Measurements from ENCODE around the gene TASP1. TPM values are rescaled to one million over a fixed set of nuclear protein-coding genes. Genes with fewer than 3 reads are reported as not detected.

The TASP1 gene
- total RNA-seq, 1 donor from 2014 or later, result 22.4 TPM

DNA sequence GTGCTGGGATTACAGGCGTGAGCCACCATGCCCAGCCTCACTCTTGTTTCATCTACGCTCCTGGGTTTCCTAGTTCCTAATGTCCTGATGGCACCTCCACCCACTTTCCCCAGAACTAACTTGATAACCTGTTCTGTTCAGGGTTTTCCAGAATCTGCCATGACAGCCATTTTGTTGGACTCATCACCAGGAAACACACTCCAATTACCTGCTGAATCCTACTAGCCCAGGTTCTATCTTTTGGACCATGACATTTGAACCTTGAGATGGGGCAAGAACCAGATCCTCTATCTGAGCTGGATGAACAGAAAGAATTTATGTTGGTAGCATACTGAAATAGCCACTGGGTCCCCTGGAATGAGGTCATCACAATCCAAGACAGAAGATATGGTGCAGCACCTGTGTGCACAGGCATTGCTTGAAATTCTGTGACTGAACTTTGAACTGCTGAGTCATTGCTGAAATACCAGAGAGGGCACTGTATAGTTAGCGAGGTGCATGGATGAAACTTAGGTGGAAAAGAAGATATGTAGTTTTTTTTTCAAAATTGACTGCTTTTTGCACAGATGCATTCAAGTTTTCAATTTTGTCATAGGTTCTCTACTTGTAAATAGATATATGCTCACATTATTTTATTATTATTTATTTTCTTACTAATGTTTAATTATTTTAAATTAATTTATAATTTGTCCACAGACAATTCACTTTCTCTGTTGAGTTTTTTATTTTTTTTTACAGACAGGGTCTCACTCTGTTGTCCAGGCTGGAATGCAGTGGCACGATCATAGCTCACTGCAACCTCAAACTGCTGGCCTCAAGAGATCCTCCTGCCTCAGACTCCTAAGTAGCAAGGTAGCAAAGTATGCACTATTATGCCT lies 42.8 kb upstream of the TASP1 start:
- H3K36me3 Mint-ChIP-seq (ENCODE audit: insufficient read depth), result peaks cover 2% of the 10 kb centered on the region
- peak overlapping the region; percentile 71 for H3K27ac Mint-ChIP-seq
- no peaks in the 10 kb centered on the region for H3K27me3 Mint-ChIP-seq
- no peak for DNase-seq (ENCODE audit: low spot score, unreplicated experiment)
- no peak overlapping the region for H3K4me3 Mint-ChIP-seq (ENCODE audit: low read depth)
- H3K9me3 Mint-ChIP-seq (ENCODE audit: low read depth), result peaks cover 4% of the 10 kb centered on the region
- peaks cover 4% of the 10 kb centered on the region for H3K4me1 Mint-ChIP-seq (ENCODE audit: low read depth)
- TF ChIP-seq, protein P1, sequence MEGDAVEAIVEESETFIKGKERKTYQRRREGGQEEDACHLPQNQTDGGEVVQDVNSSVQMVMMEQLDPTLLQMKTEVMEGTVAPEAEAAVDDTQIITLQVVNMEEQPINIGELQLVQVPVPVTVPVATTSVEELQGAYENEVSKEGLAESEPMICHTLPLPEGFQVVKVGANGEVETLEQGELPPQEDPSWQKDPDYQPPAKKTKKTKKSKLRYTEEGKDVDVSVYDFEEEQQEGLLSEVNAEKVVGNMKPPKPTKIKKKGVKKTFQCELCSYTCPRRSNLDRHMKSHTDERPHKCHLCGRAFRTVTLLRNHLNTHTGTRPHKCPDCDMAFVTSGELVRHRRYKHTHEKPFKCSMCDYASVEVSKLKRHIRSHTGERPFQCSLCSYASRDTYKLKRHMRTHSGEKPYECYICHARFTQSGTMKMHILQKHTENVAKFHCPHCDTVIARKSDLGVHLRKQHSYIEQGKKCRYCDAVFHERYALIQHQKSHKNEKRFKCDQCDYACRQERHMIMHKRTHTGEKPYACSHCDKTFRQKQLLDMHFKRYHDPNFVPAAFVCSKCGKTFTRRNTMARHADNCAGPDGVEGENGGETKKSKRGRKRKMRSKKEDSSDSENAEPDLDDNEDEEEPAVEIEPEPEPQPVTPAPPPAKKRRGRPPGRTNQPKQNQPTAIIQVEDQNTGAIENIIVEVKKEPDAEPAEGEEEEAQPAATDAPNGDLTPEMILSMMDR (IDR thresholded peaks at IDR 0.05; ENCODE audit: unreplicated experiment), result no peak

GRCh38 chr20:13678944-13679343 lies 40.2 kb upstream of the TASP1 start:
- Mint-ChIP-seq H3K9me3 (ENCODE audit: low read depth) (peaks cover 4% of the 10 kb centered on the region), H3K27ac (no peak overlapping the region), H3K4me3 (ENCODE audit: low read depth) (no peak overlapping the region), H3K27me3 (no peaks in the 10 kb centered on the region), H3K4me1 (ENCODE audit: low read depth) (peaks cover 4% of the 10 kb centered on the region), H3K36me3 (ENCODE audit: insufficient read depth) (peaks cover 2% of the 10 kb centered on the region)
- no peak for DNase-seq (ENCODE audit: low spot score, unreplicated experiment)
- TF ChIP-seq, protein P1 (IDR thresholded peaks at IDR 0.05; ENCODE audit: unreplicated experiment), result no peak

GRCh38 chr20:13677241-13677640 lies 38.5 kb upstream of the TASP1 start:
- TF ChIP-seq, protein P1 (IDR thresholded peaks at IDR 0.05; ENCODE audit: unreplicated experiment), result no peak
- Mint-ChIP-seq H3K4me3 (ENCODE audit: low read depth) (no peak overlapping the region), H3K27ac (no peak overlapping the region), H3K27me3 (no peaks in the 10 kb centered on the region), H3K9me3 (ENCODE audit: low read depth) (peaks cover 4% of the 10 kb centered on the region), H3K36me3 (ENCODE audit: insufficient read depth) (peaks cover 2% of the 10 kb centered on the region), H3K4me1 (ENCODE audit: low read depth) (peaks cover 4% of the 10 kb centered on the region)
- DNase-seq (ENCODE audit: low spot score, unreplicated experiment), result no peak

GRCh38 chr20:13676682-13677081 lies 38.0 kb upstream of the TASP1 start:
- H3K36me3 Mint-ChIP-seq (ENCODE audit: insufficient read depth), result peaks cover 2% of the 10 kb centered on the region
- no peak overlapping the region for H3K4me3 Mint-ChIP-seq (ENCODE audit: low read depth)
- peaks cover 4% of the 10 kb centered on the region for H3K4me1 Mint-ChIP-seq (ENCODE audit: low read depth)
- H3K27me3 Mint-ChIP-seq, result no peaks in the 10 kb centered on the region
- TF ChIP-seq, protein P1 (IDR thresholded peaks at IDR 0.05; ENCODE audit: unreplicated experiment), result no peak
- H3K9me3 Mint-ChIP-seq (ENCODE audit: low read depth), result peaks cover 4% of the 10 kb centered on the region
- H3K27ac Mint-ChIP-seq, result no peak overlapping the region
- DNase-seq (ENCODE audit: low spot score, unreplicated experiment), result no peak

GRCh38 chr20:13672690-13673089 lies 34.0 kb upstream of the TASP1 start:
- Mint-ChIP-seq H3K4me1 (ENCODE audit: low read depth) (peaks cover 3% of the 10 kb centered on the region), H3K36me3 (ENCODE audit: insufficient read depth) (no peaks in the 10 kb centered on the region), H3K27ac (no peak overlapping the region), H3K27me3 (no peaks in the 10 kb centered on the region), H3K9me3 (ENCODE audit: low read depth) (no peaks in the 10 kb centered on the region), H3K4me3 (ENCODE audit: low read depth) (no peak overlapping the region)
- TF ChIP-seq, protein P1 (IDR thresholded peaks at IDR 0.05; ENCODE audit: unreplicated experiment), result no peak
- DNase-seq (ENCODE audit: low spot score, unreplicated experiment), result no peak

All from progenitor cell of endocrine pancreas (in vitro differentiated cells).